COLO668 (cell line): ENCODE data around the gene COL15A1.

Experiments
- DNase-seq: peaks from one replicate; lab custom pipeline; 2025; ENCODE audit not compliant: unreplicated experiment; lab: John Stamatoyannopoulos, UW

The COL15A1 gene

DNA sequence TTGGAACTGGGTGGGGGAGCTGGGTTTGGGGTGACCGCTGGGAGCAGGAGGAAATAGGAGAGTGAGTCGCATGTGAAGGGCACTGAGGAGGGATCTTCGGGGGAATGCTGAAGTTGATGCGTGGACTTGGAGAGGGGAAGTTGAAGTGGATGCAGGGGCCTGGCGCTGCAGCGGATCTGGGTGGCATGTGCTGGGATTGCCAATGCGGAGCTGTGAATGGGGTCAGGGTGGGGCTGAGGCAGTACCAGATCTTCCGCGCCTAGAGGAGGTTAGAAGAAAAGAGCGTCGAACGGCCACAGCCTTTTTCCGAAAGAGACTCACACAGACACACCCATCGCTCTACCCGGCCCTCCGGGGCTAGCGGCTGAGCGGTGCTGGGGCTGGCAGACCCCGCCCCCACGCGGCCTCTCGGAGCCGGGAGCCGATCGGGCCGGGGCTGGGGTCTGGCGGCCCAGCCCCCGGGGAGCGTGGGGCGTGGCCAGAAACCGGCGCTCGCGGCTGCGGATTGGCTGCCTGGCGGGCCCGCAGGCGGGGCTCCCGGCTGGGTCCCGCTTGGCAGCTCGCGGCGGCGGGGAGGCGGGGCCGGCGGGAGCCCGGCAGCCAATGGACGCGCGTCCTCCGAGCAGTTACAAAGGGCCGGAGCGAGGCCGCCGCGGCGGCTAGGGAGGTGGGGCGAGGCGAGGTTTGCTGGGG lies 160.9 kb downstream of the COL15A1 start, which contains the start of gene TGFBR1:
Gene TGFBR1 (plus strand): TSS at position 655 of the 693 bp plus-strand sequence. CDS start 93 bp downstream, outside the sequence.
- peak; percentile 92 for DNase-seq

DNA sequence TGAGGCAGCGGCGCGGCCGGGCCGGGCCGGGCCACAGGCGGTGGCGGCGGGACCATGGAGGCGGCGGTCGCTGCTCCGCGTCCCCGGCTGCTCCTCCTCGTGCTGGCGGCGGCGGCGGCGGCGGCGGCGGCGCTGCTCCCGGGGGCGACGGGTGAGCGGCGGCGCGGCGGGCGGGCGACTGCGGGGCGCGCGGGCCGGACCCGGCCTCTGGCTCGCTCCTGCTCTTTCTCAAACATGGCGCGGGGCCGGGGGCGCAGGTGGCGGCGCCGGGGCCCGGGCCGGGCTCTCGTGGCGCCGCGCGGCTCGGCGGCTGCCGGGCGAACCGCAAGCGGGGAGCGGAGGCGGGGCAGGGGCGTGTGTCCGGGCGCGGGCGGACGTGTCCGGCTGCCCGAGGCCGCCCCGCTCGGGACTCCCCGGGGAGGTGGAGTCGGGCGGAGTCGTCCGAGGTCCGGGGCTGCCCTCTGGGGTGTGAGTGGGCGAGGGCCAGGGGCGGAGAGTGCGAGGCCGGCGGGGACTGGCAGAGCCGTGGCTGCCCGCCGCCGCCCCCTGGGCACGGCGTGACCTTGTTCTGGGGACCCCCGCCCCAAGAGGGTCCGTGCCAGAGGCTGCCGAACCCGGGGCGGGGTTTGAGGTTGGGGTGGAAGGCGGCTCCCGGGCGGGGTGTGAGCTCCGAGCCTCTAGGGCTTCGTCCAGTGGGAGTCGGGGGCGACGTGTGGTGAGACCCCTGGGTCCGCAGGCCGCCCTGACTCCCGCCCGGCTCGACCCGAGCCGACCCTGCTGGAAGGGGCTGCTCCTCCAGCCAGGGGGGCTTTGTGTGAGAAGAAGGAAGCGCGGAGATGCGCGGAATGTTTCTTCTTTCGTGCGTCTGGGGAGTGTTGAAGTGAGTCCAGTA lies 161.7 kb downstream of the COL15A1 start:
- DNase-seq: peak; percentile 69

GRCh38 chr9:99106044-99106375 lies 162.3 kb downstream of the COL15A1 start:
- no peak for DNase-seq

- no peak for DNase-seq
Measured at GRCh38 chr9:99107421-99107820, 163.7 kb downstream of the COL15A1 start.

- DNase-seq: no peak
Measured at GRCh38 chr9:99108131-99108530, 164.4 kb downstream of the COL15A1 start.

DNA sequence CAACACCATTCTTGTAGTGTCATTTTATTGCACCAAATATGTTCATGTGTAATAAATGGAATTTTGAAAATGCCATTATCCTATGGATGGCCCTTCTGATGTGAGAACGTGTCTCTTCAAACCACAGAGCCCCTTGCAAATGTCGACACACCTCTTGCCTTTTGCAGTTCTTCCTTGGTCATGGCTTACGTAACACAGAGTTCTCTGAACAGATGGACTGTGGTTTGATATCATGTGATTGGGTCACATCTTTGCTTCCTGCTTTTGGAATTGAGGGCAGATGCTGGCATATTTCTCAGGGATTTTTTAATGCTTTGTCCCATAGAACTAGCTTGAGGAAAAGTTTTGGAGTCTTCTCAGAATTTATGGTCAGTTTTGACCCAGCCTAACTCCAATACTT lies 165.8 kb downstream of the COL15A1 start:
- DNase-seq: no peak

GRCh38 chr9:99112750-99113413 lies 169.2 kb downstream of the COL15A1 start:
- no peak for DNase-seq

DNA sequence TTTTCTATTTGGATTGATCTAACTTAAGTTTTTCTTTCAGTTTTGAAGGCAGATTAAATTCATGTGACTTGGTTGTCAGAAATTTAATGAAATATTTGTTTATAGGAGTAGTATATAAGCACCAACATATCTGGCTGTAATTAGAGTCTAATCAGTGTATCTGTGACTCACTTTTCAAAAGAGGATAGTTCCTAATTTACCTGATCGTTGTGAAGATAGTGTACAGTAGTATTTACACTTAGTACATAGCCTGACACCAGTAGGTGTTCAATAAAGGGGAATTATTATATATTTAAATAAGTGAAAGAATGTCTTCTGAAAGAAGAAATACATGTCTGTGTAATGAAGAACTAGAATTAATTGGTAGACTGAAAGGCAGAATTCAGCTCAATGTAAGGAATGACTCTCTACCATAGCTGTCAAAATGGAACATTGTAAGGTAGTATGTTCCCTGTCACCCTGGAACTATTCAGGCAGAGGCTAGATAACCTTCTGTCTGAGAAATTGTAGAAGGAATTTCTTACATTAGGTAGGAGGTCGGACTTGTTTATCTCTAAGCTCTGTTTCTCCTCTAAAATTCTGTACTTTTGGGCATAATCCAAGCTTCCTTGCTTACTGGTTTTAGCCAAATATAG lies 169.8 kb downstream of the COL15A1 start:
- no peak for DNase-seq

- DNase-seq: no peak
Measured at GRCh38 chr9:99114049-99114440, 170.3 kb downstream of the COL15A1 start.

DNA sequence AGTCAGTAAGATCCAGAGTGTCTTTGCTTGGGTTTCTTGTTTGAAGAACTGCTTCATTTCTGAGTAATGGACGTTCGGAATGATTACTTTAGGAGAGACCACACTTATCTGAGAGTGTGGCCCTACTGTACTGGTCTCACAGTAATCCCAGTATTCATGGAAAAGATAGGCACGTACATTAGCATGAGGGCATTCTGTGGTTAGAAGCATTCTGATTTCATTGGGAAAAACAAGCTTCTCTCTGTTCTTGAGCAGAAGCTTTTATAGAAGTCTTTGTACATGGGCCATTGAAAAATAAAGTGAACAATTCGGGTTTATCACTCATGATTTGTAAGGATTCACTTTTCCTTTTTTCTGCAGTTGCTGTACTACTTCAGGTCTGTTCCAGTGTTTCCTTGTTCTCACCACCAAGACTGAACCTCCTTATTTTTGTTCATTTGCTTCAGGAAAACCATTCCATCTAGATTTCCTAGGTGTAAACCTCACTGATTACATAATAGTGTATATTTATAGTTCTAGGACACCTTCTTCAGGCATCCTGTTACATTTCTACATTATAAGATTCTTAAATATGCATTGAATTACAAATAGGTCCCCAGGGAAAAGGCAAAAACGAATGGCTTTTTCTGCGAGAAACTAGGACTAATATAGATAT lies 171.3 kb downstream of the COL15A1 start:
- no peak for DNase-seq

- DNase-seq: no peak
Measured at GRCh38 chr9:99116003-99116411, 172.3 kb downstream of the COL15A1 start.

GRCh38 chr9:99118782-99119466 lies 175.2 kb downstream of the COL15A1 start:
- DNase-seq: no peak

DNA sequence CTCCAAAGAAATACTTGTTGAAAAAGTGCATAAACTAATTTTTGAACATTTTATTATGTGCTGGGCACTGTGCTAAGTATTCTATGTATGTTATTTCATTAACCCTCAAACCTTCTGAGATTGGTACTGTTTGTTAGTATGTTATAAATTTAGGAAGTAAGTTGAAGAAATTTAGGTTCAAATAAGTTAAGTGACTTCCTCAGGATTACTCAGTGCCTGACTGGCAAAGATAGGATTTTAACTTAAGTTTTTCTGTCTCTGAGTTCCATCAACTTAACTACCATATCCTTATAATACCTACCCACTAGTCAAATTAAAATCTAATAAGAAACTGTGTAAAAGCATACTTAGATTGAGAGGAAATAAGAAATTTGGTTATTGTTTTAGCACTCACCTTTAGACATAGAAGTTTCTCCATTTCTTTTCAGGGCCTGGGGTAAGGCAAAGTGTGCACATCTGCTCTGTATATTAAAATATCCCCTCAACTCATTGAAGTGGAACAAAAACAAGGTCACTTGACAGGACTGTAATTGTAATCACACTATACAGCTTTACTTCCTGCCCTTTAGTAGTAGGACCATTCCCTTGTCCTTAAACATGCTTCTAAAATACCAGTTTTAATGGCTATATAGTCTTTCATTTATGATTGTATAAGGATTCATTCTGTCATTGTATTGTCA lies 176.4 kb downstream of the COL15A1 start:
- DNase-seq: no peak
